ENCODE data around the gene TFF2.

DNA sequence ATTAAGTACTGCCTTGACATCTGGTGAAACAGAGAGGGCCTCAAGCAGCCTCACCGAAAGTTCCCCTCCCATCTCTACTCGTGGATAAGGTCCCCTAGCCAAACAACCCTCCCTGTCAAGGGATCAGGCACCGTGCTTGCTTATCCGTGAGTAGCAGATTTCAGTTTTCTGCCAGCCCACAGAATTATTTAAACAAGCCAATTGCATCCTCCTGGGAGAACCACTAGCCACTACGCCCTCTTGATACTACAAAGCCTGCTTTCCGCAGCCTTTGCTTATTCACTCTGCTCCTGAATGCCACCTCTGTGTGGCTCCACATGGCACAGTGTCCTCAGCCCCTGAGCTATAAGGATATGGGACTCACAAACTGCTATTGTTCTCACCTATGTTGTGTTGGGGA, 5.9 kb upstream of the TFF2 start:
- no peak for TF ChIP-seq POLR2A (IDR thresholded peaks at IDR 0.05)
- TF ChIP-seq, protein P1, sequence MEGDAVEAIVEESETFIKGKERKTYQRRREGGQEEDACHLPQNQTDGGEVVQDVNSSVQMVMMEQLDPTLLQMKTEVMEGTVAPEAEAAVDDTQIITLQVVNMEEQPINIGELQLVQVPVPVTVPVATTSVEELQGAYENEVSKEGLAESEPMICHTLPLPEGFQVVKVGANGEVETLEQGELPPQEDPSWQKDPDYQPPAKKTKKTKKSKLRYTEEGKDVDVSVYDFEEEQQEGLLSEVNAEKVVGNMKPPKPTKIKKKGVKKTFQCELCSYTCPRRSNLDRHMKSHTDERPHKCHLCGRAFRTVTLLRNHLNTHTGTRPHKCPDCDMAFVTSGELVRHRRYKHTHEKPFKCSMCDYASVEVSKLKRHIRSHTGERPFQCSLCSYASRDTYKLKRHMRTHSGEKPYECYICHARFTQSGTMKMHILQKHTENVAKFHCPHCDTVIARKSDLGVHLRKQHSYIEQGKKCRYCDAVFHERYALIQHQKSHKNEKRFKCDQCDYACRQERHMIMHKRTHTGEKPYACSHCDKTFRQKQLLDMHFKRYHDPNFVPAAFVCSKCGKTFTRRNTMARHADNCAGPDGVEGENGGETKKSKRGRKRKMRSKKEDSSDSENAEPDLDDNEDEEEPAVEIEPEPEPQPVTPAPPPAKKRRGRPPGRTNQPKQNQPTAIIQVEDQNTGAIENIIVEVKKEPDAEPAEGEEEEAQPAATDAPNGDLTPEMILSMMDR (IDR thresholded peaks at IDR 0.05), result no peak
